NB4 (cell line): ENCODE measurements around the gene CHRM2.

Experiments
- DNase-seq: peaks from one replicate; pipeline ENCODE4 v3.0.0; 2010; ENCODE audit warnings: low read depth
- H3K4me3 ChIP-seq: one replicate; pipeline ENCODE4 v1.5.1; 2011; ENCODE audit warnings: mild to moderate bottlenecking, low read depth, low read length, moderate library complexity
- CTCF ChIP-seq: IDR thresholded peaks from one replicate; pipeline ENCODE4 v1.5.1; 2012; ENCODE audit warnings: low read depth, low read length
- MAX ChIP-seq: IDR thresholded peaks from 2 replicates; pipeline ENCODE4 v1.6.1; 2011; ENCODE audit warnings: low read depth, low read length
- MYC ChIP-seq: IDR thresholded peaks from 2 replicates; pipeline ENCODE4 v1.6.1; 2011; ENCODE audit warnings: low read depth, low read length
- POLR2A ChIP-seq: IDR thresholded peaks from 2 replicates; pipeline ENCODE4 v1.6.1; 2011; ENCODE audit warnings: mild to moderate bottlenecking; ENCODE audit not compliant: insufficient read length; ENCODE audit errors: extremely low read depth

The CHRM2 gene

DNA sequence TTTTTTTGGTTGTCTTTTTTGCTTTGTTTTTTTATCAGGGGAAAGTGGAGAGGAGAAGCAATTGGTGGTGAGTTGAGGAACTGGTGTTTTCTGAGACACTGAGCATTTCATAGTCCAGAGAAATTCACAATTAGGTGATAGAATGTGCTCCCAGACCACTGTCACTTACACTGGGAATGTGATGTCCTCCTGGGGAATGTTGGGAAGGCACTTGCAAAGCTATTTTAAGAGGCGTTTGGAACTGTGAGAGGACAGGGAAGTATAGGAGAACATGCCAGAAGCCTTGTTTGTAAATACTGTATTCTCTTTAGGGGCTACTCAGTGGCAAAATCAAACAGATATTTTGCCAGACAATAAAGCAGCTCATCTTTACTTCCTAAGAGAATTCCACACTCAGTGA is 16.0 kb downstream of the CHRM2 start:
- H3K4me3 ChIP-seq, result no peak overlapping the region
- no peak for DNase-seq
- TF ChIP-seq MAX (no peak), MYC (no peak), POLR2A (no peak), CTCF (no peak)

- DNase-seq, result no peak
- TF ChIP-seq MAX (no peak), CTCF (no peak)
- H3K4me3 ChIP-seq, result no peak overlapping the region
Observed at GRCh38 chr7:136887317-136887716, 18.9 kb downstream of the CHRM2 start.

GRCh38 chr7:136890399-136890798 is 21.9 kb downstream of the CHRM2 start:
- DNase-seq, result no peak
- TF ChIP-seq POLR2A (no peak), MAX (no peak), CTCF (no peak), MYC (no peak)

DNA sequence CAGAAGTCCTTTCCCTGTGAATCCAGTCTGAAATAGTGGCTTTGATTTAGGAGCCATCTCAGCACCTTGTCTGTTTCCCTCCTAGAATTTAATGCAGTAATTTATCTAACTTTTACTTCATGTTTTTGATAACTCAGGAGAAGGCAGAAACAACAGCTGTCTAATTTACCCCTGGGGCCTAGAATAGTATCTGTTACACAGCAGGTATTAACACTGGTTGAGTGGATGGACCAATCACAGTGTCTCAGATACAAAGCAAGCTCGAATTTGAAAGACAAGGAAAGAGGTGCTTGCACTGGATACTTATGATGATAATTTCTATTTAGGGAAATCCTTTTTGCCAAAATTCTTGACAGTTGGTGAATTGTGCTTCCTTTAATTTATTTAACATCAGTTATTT is 23.4 kb downstream of the CHRM2 start:
- no peak overlapping the region for H3K4me3 ChIP-seq
- TF ChIP-seq CTCF, result no peak
- TF ChIP-seq MAX, result no peak
- TF ChIP-seq POLR2A, result no peak
- no peak for TF ChIP-seq MYC
- no peak for DNase-seq

More at GRCh38 chr7:136890399-136890798, 21.9 kb downstream of the CHRM2 start:
- H3K4me3 ChIP-seq, result no peak overlapping the region

DNA sequence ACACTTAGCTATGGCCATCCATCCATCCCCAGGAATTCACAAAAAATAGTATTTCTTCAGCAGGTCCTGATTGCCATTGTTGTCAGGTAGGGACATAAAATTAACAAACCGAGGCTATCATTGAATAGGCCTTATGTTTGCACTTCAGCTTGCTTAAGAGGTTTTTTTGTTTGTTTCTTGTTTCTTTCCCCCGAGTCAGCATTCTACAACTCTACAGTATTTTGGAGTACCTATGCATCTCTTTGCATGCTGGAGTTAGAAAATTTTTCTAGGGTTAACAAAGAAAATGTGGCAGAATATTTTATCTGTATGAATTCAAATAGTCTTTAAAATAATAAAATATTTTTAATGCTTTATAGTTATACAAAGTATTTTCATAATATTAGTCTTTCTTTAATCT is 26.3 kb downstream of the CHRM2 start:
- no peak overlapping the region for H3K4me3 ChIP-seq
- TF ChIP-seq MYC, result no peak
- TF ChIP-seq CTCF, result no peak
- TF ChIP-seq MAX, result no peak
- no peak for TF ChIP-seq POLR2A
- no peak for DNase-seq

- no peak for TF ChIP-seq POLR2A
- TF ChIP-seq MYC, result no peak
- no peak for TF ChIP-seq CTCF
- TF ChIP-seq MAX, result no peak
- DNase-seq, result no peak
Observed at GRCh38 chr7:136897676-136898075, 29.2 kb downstream of the CHRM2 start.

More at GRCh38 chr7:136897676-136898075, 29.2 kb downstream of the CHRM2 start:
- no peak overlapping the region for H3K4me3 ChIP-seq
